Lower leg skin (tissue), 3 donors: ENCODE measurements around the gene WBP11.

ENCODE experiments used
- CTCF ChIP-seq, 3 donors: fragments of 450-650 bp; IDR thresholded peaks; one replicate each; pipeline ENCODE4 v1.5.1; 2016; ENCODE audit warnings: antibody characterized with exemption in 3 of 3, mild to moderate bottlenecking in 3 of 3, moderate library complexity in 2 of 3
- POLR2A ChIP-seq, 2 donors: fragments of 450-650 bp; IDR thresholded peaks; one replicate each; pipeline ENCODE4 v1.6.1; 2016 to 2017; ENCODE audit warnings: antibody characterized with exemption in 2 of 2, mild to moderate bottlenecking in 1 of 2, moderate library complexity in 1 of 2

- TF ChIP-seq CTCF (IDR thresholded peaks at IDR 0.05): no peak
- no peak for TF ChIP-seq POLR2A (IDR thresholded peaks at IDR 0.05)
Observed at GRCh38 chr12:14795028-14795448, 8.2 kb downstream of the WBP11 start.
